IPS DF 6.9 (cell line): ENCODE measurements around the gene AK4.

ENCODE experiments used
- DNase-seq: peaks from one replicate; pipeline ENCODE4 v3.0.0-alpha.2; 2013; ENCODE audit warnings: low read depth, low spot score
- H3K27ac ChIP-seq: one replicate; pipeline ENCODE4 v1.5.1; 2013; ENCODE audit warnings: low read length, control low read depth
- H3K27me3 ChIP-seq: 2 replicates; pipeline ENCODE4 v1.6.1; 2013; ENCODE audit warnings: mild to moderate bottlenecking, low read length; ENCODE audit not compliant: control insufficient read depth, insufficient read depth
- H3K36me3 ChIP-seq: 2 replicates; pipeline ENCODE4 v1.6.1; 2013; ENCODE audit warnings: low read length; ENCODE audit not compliant: control insufficient read depth, insufficient read depth
- H3K4me1 ChIP-seq: 2 replicates; pipeline ENCODE4 v1.6.1; 2013; ENCODE audit warnings: low read length; ENCODE audit not compliant: control insufficient read depth, insufficient read depth
- H3K4me3 ChIP-seq: 2 replicates; pipeline ENCODE4 v1.5.1; 2013; ENCODE audit warnings: mild to moderate bottlenecking, low read length
- H3K9me3 ChIP-seq: 2 replicates; pipeline ENCODE4 v1.6.1; 2013; ENCODE audit warnings: low read length, inconsistent platforms; ENCODE audit not compliant: control insufficient read depth, insufficient read depth
- WGBS: extraction: QIAGEN DNeasy Blood & Tissue Kit; methylation state at CpG from one replicate; pipeline ENCODE4 v1.1.7; 2013; ENCODE audit warnings: mixed read lengths, missing lambda C conversion rate; ENCODE audit not compliant: insufficient read length, insufficient coverage; 5-methylcytosine and 5-hydroxymethylcytosine counted together

AK4 gene

DNA sequence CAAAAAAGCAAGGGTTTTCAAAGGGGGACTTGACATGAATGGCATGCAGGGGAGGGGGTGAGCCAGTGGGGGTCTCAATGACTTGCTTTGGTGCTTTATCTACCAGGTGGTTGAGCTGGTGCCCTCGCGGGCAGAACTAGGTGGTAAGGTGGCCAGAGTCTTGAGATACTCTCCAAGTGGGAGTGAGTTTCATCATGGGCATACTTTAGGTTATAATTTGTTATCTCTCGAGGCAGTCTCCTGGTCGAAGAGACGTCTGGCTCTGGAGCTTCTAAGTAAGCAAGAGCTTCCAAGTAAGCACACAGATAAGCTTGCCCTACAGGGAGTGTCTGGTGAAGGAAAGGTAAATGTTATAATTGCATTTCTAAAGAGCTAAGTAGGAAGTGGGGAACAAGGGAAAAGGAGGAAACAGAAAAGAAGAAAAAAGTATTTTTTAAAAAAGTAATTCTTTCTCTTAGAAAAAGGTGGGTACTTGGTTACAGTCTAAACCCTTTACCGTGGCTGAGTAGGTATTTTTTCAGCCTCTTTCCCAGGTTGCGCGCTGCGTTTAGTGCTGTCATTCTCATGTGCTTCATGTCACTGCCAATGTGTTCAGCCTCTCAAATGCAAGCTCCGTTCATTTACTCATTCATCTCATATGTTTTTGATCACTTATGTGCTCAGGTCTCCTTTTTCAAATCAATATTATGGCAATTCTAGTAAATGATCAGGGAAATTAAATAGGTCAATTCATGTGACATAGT, 129.8 kb downstream of the AK4 start:
- no peaks in the 10 kb centered on the region for H3K27me3 ChIP-seq
- no peak overlapping the region for H3K4me3 ChIP-seq
- WGBS = no CpG with 5 or more reads among the region's 10 CpGs
- no peaks in the 10 kb centered on the region for H3K36me3 ChIP-seq
- H3K4me1 ChIP-seq = peaks cover 2% of the 10 kb centered on the region
- no peak overlapping the region for H3K27ac ChIP-seq
- DNase-seq = no peak
- no peaks in the 10 kb centered on the region for H3K9me3 ChIP-seq

- no peaks in the 10 kb centered on the region for H3K9me3 ChIP-seq
- H3K27me3 ChIP-seq = no peaks in the 10 kb centered on the region
- H3K27ac ChIP-seq = no peak overlapping the region
- DNase-seq = no peak
- no peaks in the 10 kb centered on the region for H3K36me3 ChIP-seq
- no CpG with 5 or more reads among the region's 5 CpGs for WGBS
- peaks cover 2% of the 10 kb centered on the region for H3K4me1 ChIP-seq
- H3K4me3 ChIP-seq = no peak overlapping the region; the same call in 1 of the 2 replicates
Measured at GRCh38 chr1:65278376-65279069, 130.5 kb downstream of the AK4 start.

DNA sequence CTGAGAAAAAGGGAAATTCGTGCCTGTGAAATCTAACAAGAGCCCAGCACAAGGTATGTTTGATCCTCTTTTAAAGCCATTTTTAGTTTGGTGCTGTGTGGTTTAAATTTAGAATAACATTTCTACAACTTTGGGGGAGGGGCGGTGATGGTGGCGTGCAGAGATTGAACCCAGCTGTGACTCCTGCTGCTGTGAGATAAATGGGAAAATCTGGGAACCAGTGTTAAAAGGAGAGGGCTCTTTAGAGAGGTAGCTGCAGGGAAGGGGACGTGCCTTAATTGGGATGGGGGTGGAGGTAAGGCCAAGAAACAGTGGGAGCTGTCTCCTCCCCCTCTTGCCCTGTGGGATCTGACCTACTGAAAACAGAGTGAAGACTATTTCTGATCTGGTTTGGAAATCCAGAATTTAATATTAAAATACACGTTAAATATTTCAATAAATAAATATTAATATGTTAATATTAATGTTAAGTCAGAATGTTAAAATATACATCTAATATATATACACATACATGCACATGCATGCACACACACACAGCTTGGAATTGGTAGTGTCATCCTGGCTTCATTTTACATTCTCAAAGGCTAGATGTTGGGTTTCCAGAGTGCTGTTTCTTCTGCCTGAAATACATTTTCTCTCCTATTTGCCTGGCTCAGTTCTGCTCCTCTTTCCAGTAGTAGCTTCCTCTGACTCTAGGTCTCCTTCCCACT, 131.2 kb downstream of the AK4 start:
- H3K4me1 ChIP-seq = peaks cover 2% of the 10 kb centered on the region
- H3K9me3 ChIP-seq = no peaks in the 10 kb centered on the region
- no peaks in the 10 kb centered on the region for H3K36me3 ChIP-seq
- no peaks in the 10 kb centered on the region for H3K27me3 ChIP-seq
- H3K27ac ChIP-seq = no peak overlapping the region
- DNase-seq = no peak
- no peak overlapping the region; the same call in 1 of the 2 replicates for H3K4me3 ChIP-seq
- WGBS = no CpG with 5 or more reads among the region's 5 CpGs
